ENCODE data around the gene TMEM235. TPM values are rescaled to one million over a fixed set of nuclear protein-coding genes. Genes with fewer than 3 reads are reported as not detected.

The TMEM235 gene
- total RNA-seq, 2 donors from 2014 or later, result 0.33 TPM; not detected in 1

GRCh38 chr17:78205124-78205775, 26.2 kb upstream of the TMEM235 start:
- H3K4me1 Mint-ChIP-seq, result peaks cover 2% of the 10 kb centered on the region

GRCh38 chr17:78206298-78206697, 25.1 kb upstream of the TMEM235 start:
- H3K27me3 ChIP-seq (ENCODE audit: control insufficient read depth, insufficient read depth, low read length, poor library complexity, severe bottlenecking), result no peaks in the 10 kb centered on the region
- no peak overlapping the region for H3K4me3 ChIP-seq (ENCODE audit: low read length)

More at GRCh38 chr17:78205124-78205775, 26.2 kb upstream of the TMEM235 start:
- WGBS, 2 experiments (ENCODE audit: insufficient coverage in 1 of 2, insufficient read length in 1 of 2), result 92 to 94% methylated on average over 13 to 17 of the region's 17 CpGs
- H3K4me3 ChIP-seq (ENCODE audit: low read length), result no peak overlapping the region
- H3K27ac ChIP-seq (ENCODE audit: low read depth, low read length), result no peak overlapping the region
- H3K36me3 ChIP-seq (ENCODE audit: control insufficient read depth, insufficient read depth, low read length), result peaks cover 11% of the 10 kb centered on the region
- Mint-ChIP-seq H3K27ac (no peak overlapping the region), H3K27me3 (ENCODE audit: insufficient read depth) (no peaks in the 10 kb centered on the region), H3K9me3 (no peaks in the 10 kb centered on the region), H3K36me3 (ENCODE audit: low read depth) (peaks cover 23% of the 10 kb centered on the region), H3K4me3 (no peak overlapping the region)
- no peaks in the 10 kb centered on the region for H3K9me3 ChIP-seq (ENCODE audit: control insufficient read depth, low read length)
- no peaks in the 10 kb centered on the region for H3K27me3 ChIP-seq (ENCODE audit: control insufficient read depth, insufficient read depth, low read length, poor library complexity, severe bottlenecking)
- no peaks in the 10 kb centered on the region for H3K4me1 ChIP-seq (ENCODE audit: control insufficient read depth, insufficient read depth, low read length)
- H3K9ac ChIP-seq (ENCODE audit: extremely low read depth, low read length, poor library complexity, severe bottlenecking), result no peak overlapping the region
- no peak for DNase-seq
- TF ChIP-seq CTCF (conservative IDR thresholded peaks at IDR 0.05), result no peak

GRCh38 chr17:78208486-78208885, 22.9 kb upstream of the TMEM235 start:
- TF ChIP-seq CTCF (conservative IDR thresholded peaks at IDR 0.05), result no peak
- H3K9me3 Mint-ChIP-seq, result no peaks in the 10 kb centered on the region

More at GRCh38 chr17:78206298-78206697, 25.1 kb upstream of the TMEM235 start:
- Histone ChIP-seq H3K36me3 (ENCODE audit: control insufficient read depth, insufficient read depth, low read length) (peaks cover 6% of the 10 kb centered on the region), H3K4me1 (ENCODE audit: control insufficient read depth, insufficient read depth, low read length) (no peaks in the 10 kb centered on the region), H3K9ac (ENCODE audit: extremely low read depth, low read length, poor library complexity, severe bottlenecking) (no peak overlapping the region), H3K27ac (ENCODE audit: low read depth, low read length) (no peak overlapping the region), H3K9me3 (ENCODE audit: control insufficient read depth, low read length) (no peaks in the 10 kb centered on the region)
- TF ChIP-seq CTCF (conservative IDR thresholded peaks at IDR 0.05), result peak; percentile 61
- Mint-ChIP-seq H3K4me1 (no peaks in the 10 kb centered on the region), H3K27me3 (ENCODE audit: insufficient read depth) (no peaks in the 10 kb centered on the region), H3K4me3 (no peak overlapping the region), H3K36me3 (ENCODE audit: low read depth) (peaks cover 23% of the 10 kb centered on the region), H3K9me3 (no peaks in the 10 kb centered on the region), H3K27ac (peak overlapping the region; percentile 21)
- peak; percentile 85 for DNase-seq
- WGBS, 2 experiments (ENCODE audit: insufficient coverage in 1 of 2, insufficient read length in 1 of 2), result 77 to 89% methylated on average over 4 to 7 of the region's 7 CpGs

More at GRCh38 chr17:78208486-78208885, 22.9 kb upstream of the TMEM235 start:
- Mint-ChIP-seq H3K27me3 (ENCODE audit: insufficient read depth) (peaks cover 2% of the 10 kb centered on the region), H3K36me3 (ENCODE audit: low read depth) (peaks cover 14% of the 10 kb centered on the region), H3K4me3 (no peak overlapping the region), H3K27ac (no peak overlapping the region), H3K4me1 (no peaks in the 10 kb centered on the region)
- Histone ChIP-seq H3K36me3 (ENCODE audit: control insufficient read depth, insufficient read depth, low read length) (peaks cover 3% of the 10 kb centered on the region), H3K4me1 (ENCODE audit: control insufficient read depth, insufficient read depth, low read length) (no peaks in the 10 kb centered on the region), H3K9me3 (ENCODE audit: control insufficient read depth, low read length) (no peaks in the 10 kb centered on the region), H3K27me3 (ENCODE audit: control insufficient read depth, insufficient read depth, low read length, poor library complexity, severe bottlenecking) (no peaks in the 10 kb centered on the region), H3K4me3 (ENCODE audit: low read length) (no peak overlapping the region), H3K27ac (ENCODE audit: low read depth, low read length) (no peak overlapping the region), H3K9ac (ENCODE audit: extremely low read depth, low read length, poor library complexity, severe bottlenecking) (no peak overlapping the region)
- DNase-seq, result no peak
- 80 to 100% methylated on average over 1 to 2 of the region's 3 CpGs for WGBS, 2 experiments (ENCODE audit: insufficient coverage in 1 of 2, insufficient read length in 1 of 2)

Data from endodermal cell (in vitro differentiated cells).